Lower leg skin (tissue), 3 donors: ENCODE data around the gene TMEM198.

Source experiments
- POLR2A ChIP-seq, 2 donors: fragments of 450-650 bp; IDR thresholded peaks; one replicate each; pipeline ENCODE4 v1.6.1; 2016 to 2017; ENCODE audit warnings: antibody characterized with exemption in 2 of 2, mild to moderate bottlenecking in 1 of 2, moderate library complexity in 1 of 2
- TF ChIP-seq, protein P1 (sequence below), 3 donors: fragments of 450-650 bp; IDR thresholded peaks; one replicate each; pipeline ENCODE4 v1.5.1; 2016; ENCODE audit warnings: antibody characterized with exemption in 3 of 3, mild to moderate bottlenecking in 3 of 3, moderate library complexity in 2 of 3

DNA sequence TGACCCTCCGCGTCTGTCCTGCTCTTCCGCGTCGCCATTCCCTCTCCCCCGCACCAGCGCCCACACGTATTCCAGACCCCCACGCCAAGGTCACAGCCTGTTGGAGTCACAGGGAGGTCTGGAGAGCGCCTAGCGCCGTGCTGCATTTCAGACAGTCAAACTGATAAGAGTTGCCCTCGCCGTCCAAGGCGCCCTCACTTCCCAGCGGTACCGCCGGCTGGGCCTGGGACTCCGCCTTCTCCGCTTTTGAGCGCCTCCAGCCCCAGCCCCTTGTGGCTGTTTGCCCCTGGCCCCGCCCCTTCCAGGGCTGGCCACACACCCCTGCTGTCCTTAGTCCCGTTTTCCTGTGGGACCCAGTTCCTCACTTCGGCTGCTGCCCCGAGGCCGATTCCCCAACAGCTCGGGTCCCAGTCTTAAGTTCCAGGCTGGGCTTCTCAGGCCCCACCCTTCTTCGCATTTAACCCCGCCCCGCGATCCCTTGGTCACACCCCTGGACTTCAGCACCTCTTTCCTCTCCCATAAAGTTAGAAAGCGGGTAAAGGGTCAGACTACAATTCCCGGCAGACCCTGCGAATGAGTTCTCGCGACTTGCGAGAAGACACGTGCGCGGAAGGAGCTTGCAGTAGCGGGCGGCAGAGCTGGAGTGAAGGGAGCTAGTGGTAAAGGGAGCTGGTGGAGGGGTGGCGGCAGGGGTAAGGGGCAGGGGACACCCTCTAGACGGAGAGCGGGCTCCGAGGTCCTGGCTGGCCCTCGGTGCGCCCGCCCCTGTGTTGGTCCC lies 45.4 kb upstream of the TMEM198 start, which contains the start of gene GMPPA:
- peak in 1 of 2 donors; percentile 3 for TF ChIP-seq POLR2A (IDR thresholded peaks at IDR 0.05)
- TF ChIP-seq, protein P1, sequence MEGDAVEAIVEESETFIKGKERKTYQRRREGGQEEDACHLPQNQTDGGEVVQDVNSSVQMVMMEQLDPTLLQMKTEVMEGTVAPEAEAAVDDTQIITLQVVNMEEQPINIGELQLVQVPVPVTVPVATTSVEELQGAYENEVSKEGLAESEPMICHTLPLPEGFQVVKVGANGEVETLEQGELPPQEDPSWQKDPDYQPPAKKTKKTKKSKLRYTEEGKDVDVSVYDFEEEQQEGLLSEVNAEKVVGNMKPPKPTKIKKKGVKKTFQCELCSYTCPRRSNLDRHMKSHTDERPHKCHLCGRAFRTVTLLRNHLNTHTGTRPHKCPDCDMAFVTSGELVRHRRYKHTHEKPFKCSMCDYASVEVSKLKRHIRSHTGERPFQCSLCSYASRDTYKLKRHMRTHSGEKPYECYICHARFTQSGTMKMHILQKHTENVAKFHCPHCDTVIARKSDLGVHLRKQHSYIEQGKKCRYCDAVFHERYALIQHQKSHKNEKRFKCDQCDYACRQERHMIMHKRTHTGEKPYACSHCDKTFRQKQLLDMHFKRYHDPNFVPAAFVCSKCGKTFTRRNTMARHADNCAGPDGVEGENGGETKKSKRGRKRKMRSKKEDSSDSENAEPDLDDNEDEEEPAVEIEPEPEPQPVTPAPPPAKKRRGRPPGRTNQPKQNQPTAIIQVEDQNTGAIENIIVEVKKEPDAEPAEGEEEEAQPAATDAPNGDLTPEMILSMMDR (IDR thresholded peaks at IDR 0.05) = no peak
